ENCODE results near the gene CHSY1. TPM values are rescaled to one million over a fixed set of nuclear protein-coding genes. Genes with fewer than 3 reads are reported as not detected.

CHSY1 gene
- total RNA-seq, 1 donor from 2014 or later: 46.7 TPM

DNA sequence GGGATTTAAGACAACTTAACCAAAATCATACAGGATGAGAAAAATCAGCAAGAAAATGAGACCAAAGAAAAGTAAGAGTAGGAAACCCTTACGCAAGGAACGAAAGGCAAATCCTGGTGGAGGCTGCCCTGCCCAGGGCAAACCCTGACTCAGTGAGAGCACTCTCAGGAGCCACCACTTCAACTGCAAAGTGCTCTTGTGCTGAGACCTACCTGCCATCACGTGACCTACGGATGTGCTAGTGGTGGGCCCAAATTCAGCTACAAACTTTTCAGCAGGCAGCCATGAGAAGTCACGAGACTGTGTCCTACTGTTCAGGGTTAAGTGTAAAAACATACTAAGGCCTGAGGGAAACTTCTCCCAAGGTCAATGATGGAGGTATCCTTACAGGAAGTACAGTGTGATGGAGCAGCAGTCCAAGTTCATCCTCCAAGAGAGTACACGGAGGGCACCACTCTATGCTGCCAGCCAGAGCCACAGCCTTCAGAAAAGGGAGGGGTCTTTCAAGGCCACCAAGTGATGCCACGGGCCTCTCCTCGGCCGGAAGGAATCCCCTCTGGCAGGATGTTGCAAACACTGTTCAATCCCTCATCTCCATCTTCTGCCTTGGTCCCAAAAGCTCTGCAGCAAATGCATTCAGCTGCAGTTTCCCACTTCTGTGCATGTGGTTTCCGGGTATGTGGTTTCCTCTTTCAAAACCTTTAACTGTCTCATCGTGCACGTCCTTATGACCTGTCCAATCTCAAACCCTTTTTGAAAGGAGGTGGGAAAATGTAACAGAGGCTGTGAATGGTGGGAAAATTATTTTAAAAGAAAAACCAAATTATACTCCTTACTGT is 9.5 kb downstream of the CHSY1 start:
- Mint-ChIP-seq H3K9me3 (no peaks in the 10 kb centered on the region), H3K4me1 (peaks cover 68% of the 10 kb centered on the region), H3K4me3 (no peak overlapping the region), H3K27me3 (ENCODE audit: low read depth) (no peaks in the 10 kb centered on the region), H3K27ac (ENCODE audit: unreplicated experiment) (no peak overlapping the region), H3K36me3 (ENCODE audit: low read depth) (peaks cover 4% of the 10 kb centered on the region)
- TF ChIP-seq CTCF (conservative IDR thresholded peaks at IDR 0.05): no peak
- no peak for DNase-seq (ENCODE audit: low read depth, low spot score)

DNA sequence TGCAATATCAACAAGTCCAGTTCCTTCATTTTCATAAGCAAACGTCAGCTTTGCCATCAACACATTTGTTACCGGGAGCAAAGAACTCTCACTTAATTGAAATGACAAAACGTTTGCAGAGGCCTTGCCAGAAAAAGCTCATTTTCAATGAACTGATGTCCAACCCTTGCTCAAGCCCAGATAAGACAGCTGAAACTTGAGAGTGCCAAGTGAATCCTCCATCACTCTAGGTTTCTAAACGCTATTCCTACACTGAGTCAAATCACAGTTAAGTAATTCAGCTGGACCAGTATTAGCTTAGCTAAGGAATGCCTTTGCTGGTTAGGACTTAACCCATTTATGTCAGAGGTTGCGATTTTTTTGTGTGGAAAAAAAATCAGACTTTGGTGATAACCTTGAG is 11.5 kb downstream of the CHSY1 start:
- Mint-ChIP-seq H3K4me3 (no peak overlapping the region), H3K4me1 (peaks cover 47% of the 10 kb centered on the region), H3K27ac (ENCODE audit: unreplicated experiment) (no peak overlapping the region), H3K36me3 (ENCODE audit: low read depth) (peaks cover 5% of the 10 kb centered on the region), H3K9me3 (no peaks in the 10 kb centered on the region), H3K27me3 (ENCODE audit: low read depth) (no peaks in the 10 kb centered on the region)
- DNase-seq (ENCODE audit: low read depth, low spot score): no peak
- TF ChIP-seq CTCF (conservative IDR thresholded peaks at IDR 0.05): no peak

GRCh38 chr15:101239724-101240136 is 12.1 kb downstream of the CHSY1 start:
- Mint-ChIP-seq H3K27me3 (ENCODE audit: low read depth) (no peaks in the 10 kb centered on the region), H3K4me3 (no peak overlapping the region), H3K4me1 (peaks cover 41% of the 10 kb centered on the region), H3K27ac (ENCODE audit: unreplicated experiment) (no peak overlapping the region), H3K9me3 (no peaks in the 10 kb centered on the region), H3K36me3 (ENCODE audit: low read depth) (peaks cover 11% of the 10 kb centered on the region)
- DNase-seq (ENCODE audit: low read depth, low spot score): no peak
- TF ChIP-seq CTCF (conservative IDR thresholded peaks at IDR 0.05): no peak

- Mint-ChIP-seq H3K27me3 (ENCODE audit: low read depth) (no peaks in the 10 kb centered on the region), H3K4me1 (peaks cover 37% of the 10 kb centered on the region), H3K9me3 (no peaks in the 10 kb centered on the region), H3K27ac (ENCODE audit: unreplicated experiment) (no peak overlapping the region), H3K4me3 (no peak overlapping the region), H3K36me3 (ENCODE audit: low read depth) (peaks cover 29% of the 10 kb centered on the region)
- TF ChIP-seq CTCF (conservative IDR thresholded peaks at IDR 0.05): no peak
- DNase-seq (ENCODE audit: low read depth, low spot score): no peak
Observed at GRCh38 chr15:101237251-101237650, 14.6 kb downstream of the CHSY1 start.

DNA sequence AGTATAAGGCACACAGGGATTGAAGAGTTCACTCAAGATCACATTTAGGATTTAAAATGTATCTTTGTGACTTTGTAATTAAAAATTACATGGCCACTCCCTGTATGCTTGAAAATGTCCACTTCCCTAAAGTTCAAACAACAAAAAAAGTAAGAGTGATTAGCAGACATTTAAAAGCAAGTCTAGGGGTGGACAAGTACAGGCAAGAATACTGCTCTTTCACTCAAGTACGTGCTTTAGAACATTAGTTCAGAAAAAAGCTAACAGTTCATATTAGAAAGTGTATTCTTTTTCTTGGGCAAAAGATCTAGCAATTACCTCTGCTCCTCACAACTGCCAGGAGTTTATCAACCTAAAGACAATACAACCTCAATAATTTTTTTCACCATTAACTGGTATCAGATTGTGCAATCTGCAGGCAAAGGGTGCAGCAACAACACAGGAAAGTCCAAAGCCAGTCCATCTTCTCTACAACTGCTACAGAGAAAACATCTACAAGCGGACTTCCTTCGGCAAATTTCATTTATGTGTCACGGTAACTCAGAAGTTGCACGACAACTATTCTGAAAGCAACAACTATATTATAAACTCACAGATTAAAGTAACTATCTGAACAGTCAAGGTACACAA is 18.1 kb downstream of the CHSY1 start:
- H3K4me1 Mint-ChIP-seq: peaks cover 28% of the 10 kb centered on the region
- no peak for TF ChIP-seq CTCF (conservative IDR thresholded peaks at IDR 0.05)
- H3K27me3 Mint-ChIP-seq (ENCODE audit: low read depth): no peaks in the 10 kb centered on the region
- H3K27ac Mint-ChIP-seq (ENCODE audit: unreplicated experiment): no peak overlapping the region
- H3K4me3 Mint-ChIP-seq: no peak overlapping the region
- peaks cover 31% of the 10 kb centered on the region for H3K36me3 Mint-ChIP-seq (ENCODE audit: low read depth)
- DNase-seq (ENCODE audit: low read depth, low spot score): no peak
- no peaks in the 10 kb centered on the region for H3K9me3 Mint-ChIP-seq
